Hepatocyte (in vitro differentiated cells): ENCODE data around the gene ASXL3. TPM values are rescaled to one million over a fixed set of nuclear protein-coding genes. Genes with fewer than 3 reads are reported as not detected.

Source experiments
- DNase-seq: peaks from one replicate; pipeline ENCODE4 v3.0.0-alpha.2; 2016; ENCODE audit warnings: low spot score
- H2AFZ ChIP-seq: fragments of 200-600 bp; sonication (generic); 2 replicates; pipeline ENCODE4 v1.6.0; 2016; ENCODE audit warnings: antibody characterized with exemption, mild to moderate bottlenecking
- H3K27ac ChIP-seq: fragments of 200-600 bp; sonication (generic); 2 replicates; pipeline ENCODE4 v1.5.1; 2016; ENCODE audit warnings: mild to moderate bottlenecking
- H3K27me3 ChIP-seq: fragments of 200-600 bp; sonication (generic); 2 replicates; pipeline ENCODE4 v1.6.1; 2016
- H3K36me3 ChIP-seq: fragments of 200-600 bp; sonication (generic); replicated peaks from 2 replicates; pipeline ENCODE4 v1.5.1; 2016; ENCODE audit warnings: low read depth; ENCODE audit not compliant: insufficient read depth
- H3K4me1 ChIP-seq: fragments of 200-600 bp; sonication (generic); 2 replicates; pipeline ENCODE4 v1.5.1; 2016; ENCODE audit warnings: mild to moderate bottlenecking, moderate library complexity; ENCODE audit not compliant: insufficient read depth
- H3K4me2 ChIP-seq: fragments of 200-600 bp; sonication (generic); 2 replicates; pipeline ENCODE4 v1.6.0; 2016
- H3K4me3 ChIP-seq: fragments of 200-600 bp; sonication (generic); 2 replicates; pipeline ENCODE4 v1.5.1; 2016; ENCODE audit warnings: mild to moderate bottlenecking
- H3K79me2 ChIP-seq: fragments of 200-600 bp; sonication (generic); 2 replicates; pipeline ENCODE4 v1.6.0; 2017; ENCODE audit warnings: mild to moderate bottlenecking
- H3K9me2 ChIP-seq: fragments of 200-600 bp; sonication (generic); replicated peaks from 2 replicates; pipeline ENCODE4 v1.6.0; 2017; ENCODE audit warnings: mild to moderate bottlenecking; ENCODE audit not compliant: insufficient read depth
- H3K9me3 ChIP-seq: fragments of 200-600 bp; sonication (generic); 2 replicates; pipeline ENCODE4 v1.5.1; 2016; ENCODE audit warnings: low read depth, mild to moderate bottlenecking
- H4K20me1 ChIP-seq: fragments of 200-600 bp; sonication (generic); 2 replicates; pipeline ENCODE4 v1.6.0; 2016; ENCODE audit warnings: mild to moderate bottlenecking; ENCODE audit not compliant: insufficient read depth, poor library complexity, severe bottlenecking
- CTCF ChIP-seq: fragments of 200-600 bp; sonication (generic); IDR thresholded peaks from 2 replicates; pipeline ENCODE4 v1.5.1; 2016; ENCODE audit warnings: antibody characterized with exemption, mild to moderate bottlenecking; ENCODE audit not compliant: poor library complexity
- EZH2 ChIP-seq: fragments of 200-600 bp; sonication (generic); IDR thresholded peaks from 2 replicates; pipeline ENCODE4 v1.6.1; 2016; ENCODE audit warnings: antibody characterized with exemption, mild to moderate bottlenecking, borderline replicate concordance
- EZH2phosphoT487 ChIP-seq: fragments of 200-600 bp; sonication (generic); IDR thresholded peaks from one replicate; pipeline ENCODE4 v1.6.1; 2018; ENCODE audit warnings: antibody characterized with exemption, mild to moderate bottlenecking, low read depth, moderate library complexity; ENCODE audit not compliant: unreplicated experiment, severe bottlenecking
- WGBS: methylation state at CpG from one replicate; pipeline ENCODE4 v1.1.6; 2016; ENCODE audit warnings: low lambda C conversion rate; ENCODE audit errors: missing lambda C conversion rate; 5-methylcytosine and 5-hydroxymethylcytosine counted together
- polyA plus RNA-seq: library from polyadenylated mRNA; unstranded; fragments of >200 nt; fragmentation: Nextera tagmentation; extraction: Ambion mirVana; gene quantifications from 2 replicates; pipeline ENCODE4 v1.2.1, GENCODE V29; 2016
- total RNA-seq: library from RNA; depleted of rRNA; stranded (reverse); fragments of >200 nt; gene quantifications from 2 replicates; pipeline ENCODE4 v1.2.3, GENCODE V29; 2014

The ASXL3 gene
- total and polyA plus RNA-seq, 2 experiments from 2014 or later, result 1.4 to 8.7 TPM

GRCh38 chr18:33710269-33710668 is 132.2 kb downstream of the ASXL3 start:
- no peak overlapping the region for H3K4me3 ChIP-seq
- no peak overlapping the region for H2AFZ ChIP-seq
- no peak overlapping the region for H3K27ac ChIP-seq
- WGBS, result 85% methylated on average over 2 of the region's 2 CpGs
- no peak overlapping the region for H3K4me2 ChIP-seq
- H3K9me2 ChIP-seq, result no peaks in the 10 kb centered on the region
- H3K79me2 ChIP-seq, result no peaks in the 10 kb centered on the region
- no peaks in the 10 kb centered on the region for H3K9me3 ChIP-seq
- TF ChIP-seq EZH2phosphoT487, result no peak
- no peak for TF ChIP-seq EZH2
- TF ChIP-seq CTCF, result no peak
- H3K27me3 ChIP-seq, result no peaks in the 10 kb centered on the region
- H4K20me1 ChIP-seq, result no peaks in the 10 kb centered on the region
- no peaks in the 10 kb centered on the region for H3K36me3 ChIP-seq
- DNase-seq, result no peak
- no peaks in the 10 kb centered on the region for H3K4me1 ChIP-seq

GRCh38 chr18:33711514-33711913 is 133.5 kb downstream of the ASXL3 start:
- H3K4me1 ChIP-seq, result no peaks in the 10 kb centered on the region
- no peaks in the 10 kb centered on the region for H4K20me1 ChIP-seq
- H3K36me3 ChIP-seq, result no peaks in the 10 kb centered on the region
- H3K9me3 ChIP-seq, result no peaks in the 10 kb centered on the region
- no peaks in the 10 kb centered on the region for H3K27me3 ChIP-seq
- H3K4me3 ChIP-seq, result no peak overlapping the region
- H3K79me2 ChIP-seq, result no peaks in the 10 kb centered on the region
- H3K4me2 ChIP-seq, result no peak overlapping the region
- DNase-seq, result no peak
- no peak overlapping the region for H2AFZ ChIP-seq
- H3K27ac ChIP-seq, result no peak overlapping the region
- no peaks in the 10 kb centered on the region for H3K9me2 ChIP-seq
- TF ChIP-seq CTCF (no peak), EZH2phosphoT487 (no peak), EZH2 (no peak)
- WGBS, result 85% methylated on average over 2 of the region's 2 CpGs

GRCh38 chr18:33712719-33713118 is 134.7 kb downstream of the ASXL3 start:
- Histone ChIP-seq H3K4me2 (no peak overlapping the region), H3K4me3 (no peak overlapping the region), H2AFZ (no peak overlapping the region), H3K4me1 (no peaks in the 10 kb centered on the region), H3K27ac (no peak overlapping the region), H3K36me3 (no peaks in the 10 kb centered on the region), H3K9me3 (no peaks in the 10 kb centered on the region), H3K9me2 (no peaks in the 10 kb centered on the region), H3K79me2 (no peaks in the 10 kb centered on the region), H3K27me3 (no peaks in the 10 kb centered on the region), H4K20me1 (no peaks in the 10 kb centered on the region)
- no peak for DNase-seq
- 85% methylated on average over 4 of the region's 4 CpGs for WGBS
- no peak for TF ChIP-seq CTCF
- TF ChIP-seq EZH2, result no peak
- no peak for TF ChIP-seq EZH2phosphoT487

- Histone ChIP-seq H3K4me3 (no peak overlapping the region), H3K9me3 (no peaks in the 10 kb centered on the region), H3K4me2 (no peak overlapping the region), H3K27me3 (no peaks in the 10 kb centered on the region), H3K79me2 (no peaks in the 10 kb centered on the region), H4K20me1 (no peaks in the 10 kb centered on the region), H3K4me1 (no peaks in the 10 kb centered on the region), H3K9me2 (no peaks in the 10 kb centered on the region), H3K36me3 (no peaks in the 10 kb centered on the region), H2AFZ (no peak overlapping the region), H3K27ac (no peak overlapping the region)
- DNase-seq, result no peak
- WGBS, result 81% methylated on average over 4 of the region's 4 CpGs
- TF ChIP-seq EZH2phosphoT487, result no peak
- TF ChIP-seq EZH2, result no peak
- no peak for TF ChIP-seq CTCF
These were observed 138.2 kb downstream of the ASXL3 start for GRCh38 chr18:33716061-33716683.
